ENCODE measurements around the gene NKX3-2. TPM values are rescaled to one million over a fixed set of nuclear protein-coding genes. Genes with fewer than 3 reads are reported as not detected.
A peak's percentile ranks its signal among the peaks of the same experiment; 100 is the strongest.

NKX3-2 gene
- total and polyA plus RNA-seq, 9 of the 15 experiments (the other 6 are each of a cell fraction or from before 2014, with no cell fraction given), result 0.03 to 0.81 (median 0.27) TPM; not detected in 1

- Histone ChIP-seq H3K79me2 (ENCODE audit: control insufficient read depth, insufficient read depth, low read length) (no peaks in the 10 kb centered on the region), H3K4me1 (replicated peaks in 1 of 2; ENCODE audit: control insufficient read depth in 2 of 2, insufficient read depth in 2 of 2, low read length in 2 of 2) (peaks cover 14 to 19% of the 10 kb centered on the region in 2 experiments; a peak in 4 of 5 replicates), H3K27ac (ENCODE audit: extremely low read depth, low read depth, low read length) (no peak overlapping the region), H3K4me2 (ENCODE audit: insufficient read depth, low read length) (no peak overlapping the region), H3K4me3 (no peak overlapping the region), H3K36me3 (ENCODE audit: control insufficient read depth, insufficient read depth, low read length) (no peaks in the 10 kb centered on the region), H3K9me3 (replicated peaks; ENCODE audit: control insufficient read depth, insufficient read depth, low read depth, low read length) (no peaks in the 10 kb centered on the region), H2AFZ (ENCODE audit: low read depth, low read length) (no peak overlapping the region), H4K20me1 (replicated peaks; ENCODE audit: control insufficient read depth, insufficient read depth, low read length) (no peaks in the 10 kb centered on the region), H3K9me1 (ENCODE audit: control insufficient read depth, insufficient read depth, low read length) (no peaks in the 10 kb centered on the region), H3K9ac (ENCODE audit: insufficient read depth in 1 of 2, low read depth in 2 of 2, low read length in 2 of 2) (no peak overlapping the region), H3K27me3 (ENCODE audit: control insufficient read depth in 2 of 2, insufficient read depth in 2 of 2, low read length in 2 of 2) (peaks cover 4 to 36% of the 10 kb centered on the region in 2 experiments; a peak in 4 of 5 replicates)
- FAIRE-seq (no peak), DNase-seq (ENCODE audit: extremely low read depth in 1 of 4, low spot score in 3 of 4) (peak in 1 of 4 experiments; percentile 6), ATAC-seq (peak; percentile 21; the same call in 1 of the 3 replicates)
- intact Hi-C loops (cut with micrococcal nuclease) (no loop called here), in situ Hi-C loops (cut with MboI) (no loop called here)
- WGBS (ENCODE audit: insufficient coverage, low coverage, missing lambda C conversion rate), result 40% methylated on average over 33 of the region's 35 CpGs
- no TSS peak for BruUV-seq (replicated peaks)
- ChIA-PET CTCF (ENCODE audit: low intra/inter-chr PET ratio) (no interaction called here), POLR2A (no interaction called here)
- TF ChIP-seq ATF3 (IDR thresholded peaks at IDR 0.05) (peak; percentile 47), ATF3 (CRISPR knock-in tag; conservative IDR thresholded peaks at IDR 0.05) (no peak), PHB (CRISPR knock-in tag; IDR thresholded peaks at IDR 0.05) (no peak), ZBTB1 (CRISPR knock-in tag; IDR thresholded peaks at IDR 0.05; ENCODE audit: borderline replicate concordance, low read depth) (no peak), PPARD (CRISPR knock-in tag; IDR thresholded peaks at IDR 0.05) (no peak), EGR1 (conservative IDR thresholded peaks at IDR 0.05) (peak; percentile 61), ZNF584 (CRISPR knock-in tag; IDR thresholded peaks at IDR 0.05; ENCODE audit: low read depth) (no peak), GTF3C2 (IDR thresholded peaks at IDR 0.05; ENCODE audit: borderline replicate concordance, extremely low read depth, insufficient read length) (no peak), ARID3B (CRISPR knock-in tag; IDR thresholded peaks at IDR 0.05; ENCODE audit: borderline replicate concordance) (no peak), TGIF2 (CRISPR knock-in tag; IDR thresholded peaks at IDR 0.05) (no peak), GTF2F1 (IDR thresholded peaks at IDR 0.05; ENCODE audit: low read depth, low read length) (no peak), CBX1 (IDR thresholded peaks at IDR 0.05; ENCODE audit: low read depth) (no peak), UBTF (IDR thresholded peaks at IDR 0.05; ENCODE audit: borderline replicate concordance in 1 of 2, low read depth in 2 of 2, low read length in 2 of 2) (no peak)
Observed at GRCh38 chr4:13527981-13528820, 16.1 kb downstream of the NKX3-2 start.
